Keratinocyte (primary cell): ENCODE results near the gene TMEM161A. TPM values are rescaled to one million over a fixed set of nuclear protein-coding genes. Genes with fewer than 3 reads are reported as not detected.
"Not testable (repeated sequence)": the region's sequence is repeated elsewhere in the genome, so short reads cannot be mapped to it uniquely, and the experiment has no call there.

Source experiments
- DNase-seq: peaks from one replicate; pipeline ENCODE4 v3.0.0-alpha.2; 2011; ENCODE audit warnings: low read depth, missing footprints, low spot score
- FAIRE-seq: peaks from 2 replicates; lab custom pipeline; 2011; peaks lifted over from hg19 to GRCh38; lab: Jason Lieb, UNC
- H2AFZ ChIP-seq: 2 replicates; pipeline ENCODE4 v1.6.0; 2012; ENCODE audit warnings: low read length, control low read depth, inconsistent platforms; ENCODE audit not compliant: control insufficient read depth
- H3K27ac ChIP-seq: 2 replicates; pipeline ENCODE4 v1.5.1; 2011; ENCODE audit warnings: low read length; ENCODE audit not compliant: control insufficient read depth, insufficient read depth
- H3K27me3 ChIP-seq: 3 replicates; pipeline ENCODE4 v1.6.0; 2011; ENCODE audit warnings: low read length; ENCODE audit not compliant: control insufficient read depth, insufficient read depth; ENCODE audit errors: extremely low read depth
- H3K36me3 ChIP-seq, 2 experiments: 2 replicates in 1 of 2; 3 replicates in 1 of 2; pipeline ENCODE4 v1.5.1; 2011; ENCODE audit warnings: low read length in 2 of 2, mild to moderate bottlenecking in 1 of 2; ENCODE audit not compliant: control insufficient read depth in 2 of 2, insufficient read depth in 2 of 2; ENCODE audit errors: extremely low read depth in 1 of 2
- H3K4me1 ChIP-seq: 3 replicates; pipeline ENCODE4 v1.5.1; 2011; ENCODE audit warnings: low read length; ENCODE audit not compliant: control insufficient read depth, insufficient read depth; ENCODE audit errors: extremely low read depth
- H3K4me2 ChIP-seq: 3 replicates; pipeline ENCODE4 v1.6.0; 2011; ENCODE audit warnings: low read depth, low read length; ENCODE audit not compliant: control insufficient read depth, insufficient read depth; ENCODE audit errors: extremely low read depth
- H3K4me3 ChIP-seq, 3 experiments: fragments of 200-600 bp in 1 of 3; sonication (generic) in 1 of 3; 2 replicates in 2 of 3; 3 replicates in 1 of 3; pipeline ENCODE4 v1.5.1; 2011 to 2016; ENCODE audit warnings: low read length in 3 of 3, mild to moderate bottlenecking in 3 of 3, control low read depth in 2 of 3, inconsistent platforms in 1 of 3, low read depth in 1 of 3, mixed read lengths in 1 of 3, mixed run types in 1 of 3, moderate library complexity in 1 of 3; ENCODE audit not compliant: control insufficient read depth in 2 of 3, insufficient read depth in 2 of 3; ENCODE audit errors: extremely low read depth in 1 of 3
- H3K79me2 ChIP-seq: 2 replicates; pipeline ENCODE4 v1.6.0; 2012; ENCODE audit warnings: low read length; ENCODE audit not compliant: control insufficient read depth, insufficient read depth
- H3K9ac ChIP-seq: 3 replicates; pipeline ENCODE4 v1.6.0; 2011; ENCODE audit warnings: low read length; ENCODE audit not compliant: control insufficient read depth, insufficient read depth; ENCODE audit errors: extremely low read depth
- H3K9me1 ChIP-seq: 3 replicates; pipeline ENCODE4 v1.6.0; 2011; ENCODE audit warnings: low read length; ENCODE audit not compliant: control insufficient read depth, insufficient read depth; ENCODE audit errors: extremely low read depth
- H3K9me3 ChIP-seq: 2 replicates; pipeline ENCODE4 v1.5.1; 2012; ENCODE audit warnings: low read depth, low read length; ENCODE audit not compliant: control insufficient read depth
- H4K20me1 ChIP-seq: 3 replicates; pipeline ENCODE4 v1.6.0; 2011; ENCODE audit warnings: low read length; ENCODE audit not compliant: control insufficient read depth, insufficient read depth; ENCODE audit errors: extremely low read depth
- CTCF ChIP-seq, 3 experiments: IDR thresholded peaks in 1 of 3; conservative IDR thresholded peaks in 1 of 3; optimal IDR thresholded peaks in 1 of 3; 2 replicates in 2 of 3; 3 replicates in 1 of 3; pipeline versions ENCODE3 to v1.5.1; 2011; ENCODE audit warnings: low read length in 3 of 3, mild to moderate bottlenecking in 3 of 3, moderate library complexity in 2 of 3, control low read depth in 1 of 3, inconsistent platforms in 1 of 3; ENCODE audit not compliant: insufficient read depth in 2 of 3; ENCODE audit errors: extremely low read depth in 1 of 3
- EZH2 ChIP-seq: IDR thresholded peaks from one replicate; pipeline ENCODE4 v1.6.1; 2012; ENCODE audit warnings: inconsistent platforms, mild to moderate bottlenecking, low read length, moderate library complexity
- dilution Hi-C: fragments of 300-500 bp; cut with MboI; formaldehyde crosslinking; loops from one replicate; pipeline ENCODE4 v1.7.0; 2020; ENCODE audit warnings: low sequenced_read_pairs; ENCODE audit not compliant: extremely low pct_ligation_motif_present
- polyA plus RNA-seq, 5 experiments: library from polyadenylated mRNA; depleted of rRNA in 3 of 5; stranded (reverse) in 3 of 5; stranded (forward) in 1 of 5; unstranded in 1 of 5; fragments of >200 nt; gene quantifications; 1 replicate in 1 of 5; 2 replicates in 3 of 5; 3 replicates in 1 of 5; pipeline versions ENCODE4 v1.2.1 to v1.2.3, GENCODE V29; 2011 to 2012; ENCODE audit warnings: missing spikeins in 2 of 5, low read depth in 1 of 5, low replicate concordance in 1 of 5

The TMEM161A gene
- polyA plus RNA-seq, 1 donor (not counting 4 experiments of a cell fraction or from before 2014, with no cell fraction given) = 18.0 TPM

GRCh38 chr19:19109601-19110000 lies 28.7 kb downstream of the TMEM161A start:
- Histone ChIP-seq H3K9me1 (no peaks in the 10 kb centered on the region), H3K9me3 (no peaks in the 10 kb centered on the region), H3K9ac (no peak overlapping the region), H2AFZ (no peak overlapping the region), H4K20me1 (no peaks in the 10 kb centered on the region), H3K4me3 (no peak overlapping the region), H3K79me2 (no peaks in the 10 kb centered on the region), H3K27me3 (peaks cover 8% of the 10 kb centered on the region), H3K36me3 (no peaks in the 10 kb centered on the region), H3K27ac (no peak overlapping the region), H3K4me2 (no peak overlapping the region), H3K4me1 (no peaks in the 10 kb centered on the region)
- FAIRE-seq (no peak), DNase-seq (no peak)
- no peak for TF ChIP-seq EZH2
- TF ChIP-seq CTCF (optimal IDR thresholded peaks at IDR 0.05 in 1 of 3, IDR thresholded peaks at IDR 0.05 in 1 of 3, conservative IDR thresholded peaks at IDR 0.05 in 1 of 3; ENCODE audit: extremely low read depth in 1 of 3, insufficient read depth in 2 of 3, low read length in 3 of 3) = no peak
- dilution Hi-C loops = no loop called here

GRCh38 chr19:19107654-19108053 lies 30.6 kb downstream of the TMEM161A start:
- no peak overlapping the region for H3K27ac ChIP-seq
- no peaks in the 10 kb centered on the region for H4K20me1 ChIP-seq
- dilution Hi-C loops = no loop called here
- H3K4me2 ChIP-seq = no peak overlapping the region
- FAIRE-seq = no peak
- no peaks in the 10 kb centered on the region for H3K36me3 ChIP-seq
- peaks cover 1% of the 10 kb centered on the region for H3K9me3 ChIP-seq
- H3K27me3 ChIP-seq = peaks cover 8% of the 10 kb centered on the region
- no peak for DNase-seq
- no peak for TF ChIP-seq EZH2
- no peak for TF ChIP-seq CTCF (optimal IDR thresholded peaks at IDR 0.05 in 1 of 3, IDR thresholded peaks at IDR 0.05 in 1 of 3, conservative IDR thresholded peaks at IDR 0.05 in 1 of 3; ENCODE audit: extremely low read depth in 1 of 3, insufficient read depth in 2 of 3, low read length in 3 of 3)
- no peak overlapping the region for H3K4me3 ChIP-seq
- no peaks in the 10 kb centered on the region for H3K4me1 ChIP-seq
- H3K9me1 ChIP-seq = no peaks in the 10 kb centered on the region
- H3K9ac ChIP-seq = no peak overlapping the region
- H2AFZ ChIP-seq = no peak overlapping the region
- H3K79me2 ChIP-seq = no peaks in the 10 kb centered on the region

GRCh38 chr19:19106938-19107337 lies 31.3 kb downstream of the TMEM161A start:
- H3K4me2 ChIP-seq, FAIRE-seq, H4K20me1 ChIP-seq, DNase-seq, H3K36me3 ChIP-seq, H3K9me1 ChIP-seq, dilution Hi-C loops, H2AFZ ChIP-seq, H3K27ac ChIP-seq, H3K27me3 ChIP-seq, H3K9me3 ChIP-seq, H3K79me2 ChIP-seq, H3K9ac ChIP-seq, H3K4me3 ChIP-seq, H3K4me1 ChIP-seq: not testable (repeated sequence)
